KMS-11 (cell line): ENCODE data around the gene TNFSF9.

Experiments
- H2AFZ ChIP-seq: fragments of 200-600 bp; sonication (generic); 2 replicates; pipeline ENCODE4 v1.6.1; 2016; ENCODE audit warnings: antibody characterized with exemption, mixed run types, low read depth
- H3K27ac ChIP-seq: fragments of 200-600 bp; sonication (generic); 2 replicates; pipeline ENCODE4 v1.6.1; 2016; ENCODE audit warnings: mild to moderate bottlenecking, mixed run types
- H3K27me3 ChIP-seq: fragments of 200-600 bp; sonication (generic); 2 replicates; pipeline ENCODE4 v1.6.1; 2017; ENCODE audit warnings: mild to moderate bottlenecking, low read depth, mixed run types, moderate library complexity; ENCODE audit not compliant: insufficient read depth
- H3K36me3 ChIP-seq: fragments of 200-600 bp; sonication (generic); 2 replicates; pipeline ENCODE4 v1.6.1; 2017; ENCODE audit warnings: mild to moderate bottlenecking, mixed run types; ENCODE audit not compliant: insufficient read depth
- H3K4me1 ChIP-seq: fragments of 200-600 bp; sonication (generic); 2 replicates; pipeline ENCODE4 v1.6.1; 2016; ENCODE audit warnings: mild to moderate bottlenecking, low read depth, mixed run types; ENCODE audit not compliant: poor library complexity, severe bottlenecking
- H3K4me2 ChIP-seq: fragments of 200-600 bp; sonication (generic); 2 replicates; pipeline ENCODE4 v1.7.0; 2016; ENCODE audit warnings: mild to moderate bottlenecking, mixed run types
- H3K4me3 ChIP-seq: fragments of 200-600 bp; sonication (generic); IDR thresholded peaks from 2 replicates; pipeline ENCODE4 v1.6.1; 2017; ENCODE audit warnings: low read depth, low read length, mixed read lengths; ENCODE audit not compliant: insufficient read depth
- H3K79me2 ChIP-seq: fragments of 200-600 bp; sonication (generic); 2 replicates; pipeline ENCODE4 v1.6.1; 2016; ENCODE audit warnings: low read depth, mixed run types; ENCODE audit not compliant: insufficient read depth
- H3K9ac ChIP-seq: fragments of 200-600 bp; sonication (generic); 2 replicates; pipeline ENCODE4 v1.6.1; 2016; ENCODE audit warnings: mild to moderate bottlenecking, mixed run types
- H4K20me1 ChIP-seq: fragments of 200-600 bp; sonication (generic); 2 replicates; pipeline ENCODE4 v1.6.1; 2016; ENCODE audit warnings: mild to moderate bottlenecking, mixed run types; ENCODE audit not compliant: insufficient read depth
- CTCF ChIP-seq: fragments of 200-600 bp; sonication (generic); conservative IDR thresholded peaks from 2 replicates; pipeline ENCODE4 v1.6.1; 2017; ENCODE audit warnings: low read depth, mild to moderate bottlenecking, antibody characterized with exemption, low read length, moderate library complexity, mixed read lengths

The TNFSF9 gene

GRCh38 chr19:6524311-6524710, 6.5 kb upstream of the TNFSF9 start:
- Histone ChIP-seq H2AFZ (no peak overlapping the region), H3K36me3 (no peaks in the 10 kb centered on the region), H3K4me2 (no peak overlapping the region), H3K79me2 (no peaks in the 10 kb centered on the region), H3K4me3 (no peak overlapping the region), H3K4me1 (peaks cover 2% of the 10 kb centered on the region), H4K20me1 (no peaks in the 10 kb centered on the region), H3K27me3 (0 out of 2 replicates have a peak, but pooled peaks cover under 1% of the 10 kb centered on the region), H3K27ac (no peak overlapping the region), H3K9ac (no peak overlapping the region)
- no peak for TF ChIP-seq CTCF

GRCh38 chr19:6527893-6528543, 2.8 kb upstream of the TNFSF9 start:
- no peak overlapping the region for H3K27ac ChIP-seq
- peaks cover 17% of the 10 kb centered on the region for H3K4me1 ChIP-seq
- H3K27me3 ChIP-seq: peaks cover 16% of the 10 kb centered on the region; the same call in 1 of the 2 replicates
- no peaks in the 10 kb centered on the region for H3K36me3 ChIP-seq
- no peak for TF ChIP-seq CTCF
- no peak overlapping the region for H2AFZ ChIP-seq
- H3K79me2 ChIP-seq: no peaks in the 10 kb centered on the region
- no peak overlapping the region for H3K9ac ChIP-seq
- H3K4me2 ChIP-seq: no peak overlapping the region
- H4K20me1 ChIP-seq: no peaks in the 10 kb centered on the region
- no peak overlapping the region for H3K4me3 ChIP-seq

- Histone ChIP-seq H3K27me3 (peaks cover 16% of the 10 kb centered on the region; the same call in 1 of the 2 replicates), H3K4me2 (no peak overlapping the region), H3K4me3 (no peak overlapping the region), H3K4me1 (peaks cover 17% of the 10 kb centered on the region), H2AFZ (no peak overlapping the region), H3K79me2 (no peaks in the 10 kb centered on the region), H3K9ac (no peak overlapping the region), H4K20me1 (no peaks in the 10 kb centered on the region), H3K27ac (no peak overlapping the region), H3K36me3 (no peaks in the 10 kb centered on the region)
- TF ChIP-seq CTCF: no peak
Measured at GRCh38 chr19:6528544-6529121, 2.2 kb upstream of the TNFSF9 start.

- Histone ChIP-seq H3K79me2 (no peaks in the 10 kb centered on the region), H3K27ac (no peak overlapping the region), H3K9ac (no peak overlapping the region), H3K4me1 (peaks cover 17% of the 10 kb centered on the region), H3K4me2 (no peak overlapping the region), H4K20me1 (no peaks in the 10 kb centered on the region), H3K27me3 (peaks cover 16% of the 10 kb centered on the region; the same call in 1 of the 2 replicates), H2AFZ (no peak overlapping the region), H3K4me3 (no peak overlapping the region), H3K36me3 (no peaks in the 10 kb centered on the region)
- no peak for TF ChIP-seq CTCF
Measured at GRCh38 chr19:6529351-6529750, 1.5 kb upstream of the TNFSF9 start.
